HPDE6-E6E7 (cell line): Measurements from ENCODE around the gene ZBTB20.
"Not testable (repeated sequence)": the region's sequence is repeated elsewhere in the genome, so short reads cannot be mapped to it uniquely, and the experiment has no call there.

Experiments
- DNase-seq: peaks from one replicate; pipeline ENCODE4 v3.0.0; 2011; ENCODE audit warnings: missing footprints; ENCODE audit errors: extremely low spot score

The ZBTB20 gene

DNA sequence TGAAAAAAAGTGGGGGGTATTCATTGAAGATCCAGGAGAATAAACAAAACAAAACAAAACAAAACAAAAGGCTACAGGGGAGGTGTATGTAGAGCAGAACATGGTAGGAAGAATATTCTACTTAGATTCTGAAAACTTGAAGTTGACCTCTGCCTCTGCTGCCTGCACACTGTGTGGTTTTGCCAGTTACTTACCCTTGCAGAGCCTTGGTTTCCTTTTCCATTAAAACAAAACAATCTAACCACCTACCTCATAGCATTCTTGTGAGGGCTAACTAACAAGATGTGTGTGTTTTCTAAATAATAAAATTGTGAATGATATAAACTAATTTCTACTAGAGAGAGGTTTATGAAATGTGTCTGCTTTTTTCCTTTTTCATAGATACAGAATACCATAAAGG, 430.2 kb downstream of the ZBTB20 start:
- DNase-seq: no peak

GRCh38 chr3:114716126-114716525, 431.0 kb downstream of the ZBTB20 start:
- no peak for DNase-seq

DNA sequence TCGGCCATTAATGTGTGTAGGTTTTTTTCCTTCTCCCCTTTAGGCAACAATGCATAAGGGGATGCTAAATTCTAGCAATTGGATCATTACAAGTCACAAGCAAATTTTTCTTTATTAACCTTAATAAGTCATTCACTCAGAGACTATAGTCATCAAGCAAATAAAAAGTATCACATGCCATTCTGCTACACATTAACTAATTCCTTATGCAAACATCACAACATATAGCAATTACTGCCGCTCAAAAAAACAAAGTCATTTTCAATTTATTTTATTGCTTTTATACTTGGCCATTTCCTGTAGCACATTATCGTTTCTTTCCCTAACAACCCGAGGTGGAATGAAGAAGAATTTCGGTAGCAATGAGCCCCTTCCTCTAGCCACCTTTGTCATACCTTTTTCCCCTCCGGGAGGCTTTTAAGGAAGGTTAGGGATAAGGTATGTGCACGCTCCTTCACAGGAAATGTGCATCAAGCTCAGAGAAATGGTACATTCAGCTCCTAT, 432.1 kb downstream of the ZBTB20 start:
- no peak for DNase-seq

GRCh38 chr3:114714237-114714636, 432.9 kb downstream of the ZBTB20 start:
- no peak for DNase-seq

DNA sequence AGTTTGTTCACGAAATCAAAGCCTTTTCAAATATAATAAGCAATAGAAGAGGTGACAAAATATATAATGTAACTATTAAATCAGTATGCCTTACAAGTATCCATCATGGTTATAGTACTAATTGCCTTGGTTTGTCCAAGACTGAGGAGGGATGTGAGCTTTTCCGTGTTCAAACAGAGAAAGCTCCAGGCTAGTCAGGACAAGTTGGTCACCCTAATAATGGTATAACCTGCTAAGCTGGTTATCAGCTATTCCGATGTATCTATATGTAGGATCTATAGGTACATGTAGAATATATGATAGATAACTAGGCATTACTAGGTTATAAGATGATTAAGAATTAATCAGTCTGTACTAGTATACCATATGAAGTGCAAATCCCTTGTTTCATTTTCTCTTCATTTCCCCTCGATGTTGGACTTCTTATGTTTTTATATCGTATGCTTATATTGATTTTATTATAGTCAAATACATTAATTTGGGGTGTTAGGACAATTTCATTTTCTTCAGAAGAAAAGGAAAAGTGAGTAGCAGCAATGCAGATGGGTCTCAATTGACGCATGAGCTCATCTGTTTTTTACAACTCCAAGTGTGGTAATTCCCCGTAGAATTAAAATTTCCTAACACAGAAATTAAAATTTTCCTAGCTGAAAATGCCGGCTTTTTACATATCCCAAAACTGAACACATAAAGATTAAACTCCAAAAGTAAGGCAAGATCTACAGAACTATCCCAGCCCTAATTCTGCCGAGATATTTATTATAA, 434.2 kb downstream of the ZBTB20 start:
- peak; percentile 1 for DNase-seq

DNA sequence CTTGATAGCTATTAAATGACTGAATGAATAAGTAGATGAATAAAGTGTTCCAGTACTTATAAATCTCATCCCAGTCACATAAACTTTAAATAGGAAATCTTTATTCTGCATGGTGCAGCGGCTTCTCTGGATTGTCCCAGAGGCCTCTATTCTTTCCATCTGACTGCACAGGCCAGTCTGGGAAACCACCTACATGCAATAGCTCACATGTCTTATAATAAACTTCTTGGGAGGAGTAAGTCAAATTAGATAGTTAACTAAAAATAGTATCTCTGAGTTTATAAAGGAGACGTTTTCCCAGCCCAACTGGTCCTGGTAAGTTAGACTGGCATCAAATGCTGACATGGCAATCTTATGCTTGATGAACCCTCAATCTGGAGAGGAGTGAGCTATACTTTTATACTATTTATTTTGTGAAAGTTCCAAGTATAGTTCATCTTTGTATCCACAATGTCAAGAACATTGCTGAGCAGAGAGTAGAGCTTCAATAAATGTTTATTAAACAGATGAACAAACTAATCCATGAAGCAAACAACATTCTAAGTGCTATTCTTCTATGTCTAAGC, 435.7 kb downstream of the ZBTB20 start:
- DNase-seq: no peak

DNA sequence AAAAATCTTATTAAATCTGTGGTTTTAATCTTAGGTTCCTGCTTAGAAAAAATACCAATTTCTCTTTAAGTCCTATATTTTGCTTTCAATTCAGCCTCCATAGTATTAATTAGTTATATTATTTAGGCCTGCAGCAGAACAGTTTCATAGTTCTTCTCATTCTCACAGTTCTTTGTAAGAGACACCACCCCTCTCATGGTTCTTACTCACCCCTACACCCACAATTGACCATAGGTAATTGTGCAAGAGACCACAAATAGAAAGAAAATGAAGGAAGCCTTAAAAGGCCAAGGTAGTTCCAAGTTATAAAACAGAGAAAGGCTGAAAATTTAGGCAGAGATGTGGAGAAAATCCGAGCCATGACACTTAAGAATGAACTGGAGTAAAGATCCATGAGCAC, 438.0 kb downstream of the ZBTB20 start:
- DNase-seq: peak; percentile 5

GRCh38 chr3:114707252-114707860, 439.7 kb downstream of the ZBTB20 start:
- no peak for DNase-seq

GRCh38 chr3:114706591-114707232, 440.4 kb downstream of the ZBTB20 start:
- DNase-seq: peak; percentile 75

- no peak for DNase-seq
These were observed 446.4 kb downstream of the ZBTB20 start for GRCh38 chr3:114700637-114701234.

DNA sequence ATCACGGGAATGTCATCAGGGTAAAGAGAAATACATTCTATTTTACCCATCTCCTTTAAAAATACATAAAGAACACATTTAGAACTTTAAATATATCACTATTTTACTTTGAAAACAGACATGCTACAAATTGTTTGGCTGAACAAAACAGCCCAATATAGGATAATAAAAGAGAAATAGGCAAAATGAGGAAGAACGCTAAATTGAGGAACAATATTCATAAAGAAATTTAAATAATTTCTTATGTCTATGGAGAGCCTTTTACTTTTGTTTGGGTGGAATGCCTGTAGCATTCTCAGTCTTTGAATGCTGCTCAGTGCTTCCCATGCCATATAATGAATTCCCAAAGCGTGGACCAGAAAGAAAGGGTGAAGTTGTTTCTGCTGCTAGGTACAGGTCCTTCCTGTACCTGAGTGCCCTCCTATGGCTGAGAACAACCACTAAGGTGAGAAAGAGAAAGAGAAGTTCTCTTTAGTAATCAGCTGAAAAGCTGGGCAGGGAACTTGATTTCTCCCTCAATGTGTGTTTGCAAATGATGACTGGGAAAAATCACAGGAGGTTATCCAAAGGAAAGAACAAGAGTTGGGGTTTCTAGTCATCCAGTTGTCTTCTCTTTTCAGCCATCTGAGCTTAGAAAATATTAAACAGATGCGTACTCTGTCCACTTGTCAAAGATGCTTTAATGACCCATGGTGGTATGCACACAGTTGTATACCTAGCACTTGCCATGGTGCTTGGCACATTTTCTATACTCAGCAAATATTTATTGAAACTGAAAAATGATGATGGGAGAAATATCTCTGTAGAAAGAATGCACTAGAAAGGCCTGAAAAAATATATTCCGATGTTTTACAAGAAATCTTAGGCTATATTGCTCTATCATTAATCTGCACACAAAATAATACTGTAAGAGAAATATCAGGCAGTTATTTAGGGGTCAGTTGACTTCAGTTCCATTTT, 448.7 kb downstream of the ZBTB20 start:
- no peak for DNase-seq

- DNase-seq: no peak
These were observed 449.7 kb downstream of the ZBTB20 start for GRCh38 chr3:114697401-114697800.

- no peak for DNase-seq
These were observed 452.8 kb downstream of the ZBTB20 start for GRCh38 chr3:114694251-114694650.

DNA sequence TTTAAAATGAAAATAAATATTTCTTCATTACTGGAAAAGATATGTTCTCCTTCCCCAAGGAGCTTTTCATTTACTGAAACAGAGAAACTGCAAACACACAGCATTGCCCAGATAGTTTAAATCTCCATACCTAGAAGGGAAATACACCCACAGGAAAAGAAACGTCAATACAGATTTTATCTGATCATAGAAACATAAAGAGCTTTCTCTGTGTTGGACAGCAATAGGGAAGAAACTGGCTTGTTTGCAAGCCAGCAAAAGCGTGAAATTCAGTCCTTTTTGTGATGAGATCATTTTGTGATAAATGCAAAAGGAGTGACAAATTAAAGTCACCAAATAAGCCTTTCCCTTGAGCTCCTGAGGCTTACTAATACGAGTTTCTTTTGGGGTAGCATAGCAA, 455.2 kb downstream of the ZBTB20 start:
- no peak for DNase-seq

- no peak for DNase-seq
These were observed 456.2 kb downstream of the ZBTB20 start for GRCh38 chr3:114690911-114691310.

- DNase-seq: no peak
These were observed 459.9 kb downstream of the ZBTB20 start for GRCh38 chr3:114687151-114687550.

DNA sequence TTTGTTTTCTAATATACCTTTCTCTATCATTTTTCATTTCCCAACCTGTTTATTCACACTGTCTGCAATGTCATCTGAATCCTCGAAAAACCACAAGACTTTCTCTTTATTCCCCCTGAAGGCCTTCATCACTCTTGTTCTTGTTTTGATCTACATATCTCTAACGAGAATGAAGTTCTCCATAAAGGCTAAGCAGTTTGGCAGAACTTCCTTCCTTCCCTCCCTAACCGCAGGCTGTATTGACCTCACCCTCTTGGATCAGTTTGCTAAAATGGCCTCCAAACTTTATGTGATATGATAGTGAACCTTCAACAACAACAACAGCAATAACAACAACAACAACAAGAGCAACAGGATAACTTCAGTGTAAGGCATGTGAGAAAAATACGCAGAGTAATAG, 460.5 kb downstream of the ZBTB20 start:
- DNase-seq: no peak

DNA sequence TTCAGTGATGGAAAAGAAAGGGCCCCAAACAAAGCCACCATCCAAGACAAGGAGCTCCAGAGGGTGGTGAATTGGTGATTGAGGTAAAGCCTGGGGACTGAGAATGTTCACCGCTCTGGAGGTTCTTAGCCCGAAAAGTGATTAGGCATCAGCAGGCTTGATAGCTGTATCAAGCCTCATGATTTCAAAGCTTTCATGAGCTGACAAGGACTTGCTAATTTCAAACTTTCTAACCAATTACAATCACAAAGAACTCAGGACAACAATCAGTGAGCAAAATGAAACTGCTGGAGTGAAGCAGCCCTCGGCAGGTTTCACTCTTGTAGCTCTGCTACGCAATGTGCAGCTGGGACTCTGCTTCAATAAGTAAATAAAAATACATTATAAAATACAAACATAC, 461.9 kb downstream of the ZBTB20 start:
- DNase-seq: no peak

- no peak for DNase-seq
These were observed 466.8 kb downstream of the ZBTB20 start for GRCh38 chr3:114680299-114680698.

DNA sequence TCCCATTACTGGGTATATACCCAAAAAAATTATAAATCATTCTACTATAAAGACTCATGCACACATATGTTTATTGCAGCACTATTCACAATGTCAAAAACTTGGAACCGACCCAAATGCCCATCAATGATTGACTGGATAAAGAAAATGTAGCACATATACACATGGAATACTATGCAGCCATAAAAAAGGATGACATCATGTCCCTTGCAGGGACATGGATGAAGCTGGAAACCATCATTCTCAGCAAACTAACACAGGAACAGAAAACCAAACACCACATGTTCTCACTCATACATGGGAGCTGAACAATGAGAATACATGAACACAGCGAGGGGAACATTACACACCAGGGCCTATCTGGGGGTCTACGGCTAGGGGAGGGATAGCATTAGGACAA, 467.3 kb downstream of the ZBTB20 start:
- not testable (repeated sequence) for DNase-seq

DNA sequence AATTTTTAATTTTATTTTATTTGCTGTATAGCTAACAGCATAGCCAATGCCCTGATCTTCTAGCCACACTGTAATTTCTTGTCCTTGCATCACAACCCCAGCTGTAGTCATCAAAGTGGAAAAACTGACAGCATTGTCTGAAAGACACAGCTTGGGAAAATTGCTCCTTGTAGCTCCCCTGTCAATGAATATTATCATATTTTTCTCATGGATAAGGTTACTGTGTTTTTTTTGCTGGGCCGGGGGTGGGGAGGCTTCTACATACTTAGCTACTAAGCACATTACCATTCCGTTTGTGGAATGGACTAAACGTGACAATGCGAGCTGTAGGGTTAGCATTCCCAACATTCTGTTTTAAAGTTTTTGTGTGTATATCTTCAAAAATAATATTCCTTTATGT, 472.0 kb downstream of the ZBTB20 start:
- no peak for DNase-seq
